ENCODE data around the gene NR2E1. TPM values are rescaled to one million over a fixed set of nuclear protein-coding genes. Genes with fewer than 3 reads are reported as not detected.

The NR2E1 gene
- total and polyA plus RNA-seq, 2 of the 4 experiments (the other 2 are of a cell fraction), result not detected

DNA sequence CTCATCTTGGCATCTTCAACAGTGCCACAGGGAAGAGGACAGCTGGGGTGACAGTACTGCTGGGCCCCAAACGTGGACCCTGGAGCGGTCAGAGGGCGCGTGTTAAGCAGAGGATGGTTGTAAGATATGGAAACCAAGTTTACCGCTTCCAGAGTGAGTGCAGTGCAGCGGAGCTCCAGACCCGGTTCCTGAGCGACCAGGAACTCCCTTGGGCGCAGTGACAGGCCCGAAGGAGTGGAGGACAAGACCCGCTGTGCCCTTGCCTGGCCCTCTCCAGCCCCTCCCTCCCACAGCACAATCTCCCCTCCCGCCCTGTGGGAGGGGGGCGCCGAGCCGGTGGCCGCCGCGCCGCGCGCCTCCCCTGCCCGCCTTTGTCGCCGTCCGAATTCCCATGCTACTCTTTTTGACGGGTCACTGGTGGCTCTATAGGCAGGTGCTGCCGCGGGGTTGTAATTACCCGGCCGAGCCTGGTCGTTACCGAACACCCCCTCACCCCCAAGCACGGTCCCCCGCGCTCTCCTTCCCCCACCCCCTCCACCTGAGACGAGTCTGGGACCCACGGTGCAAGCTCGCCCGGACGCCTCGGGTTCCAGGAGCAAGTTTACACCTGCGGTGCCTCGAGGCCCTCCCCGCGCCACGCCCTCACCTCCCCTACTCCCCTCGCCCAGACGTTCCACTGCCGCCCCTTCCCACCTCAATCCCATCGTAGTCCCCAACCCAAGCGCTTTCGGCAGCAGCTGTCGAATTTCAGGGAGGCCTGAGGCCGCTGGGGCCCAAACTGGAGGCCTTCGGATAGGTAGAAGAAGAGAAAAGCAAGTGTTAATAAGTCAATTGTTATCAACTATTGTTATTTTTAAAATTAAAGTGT lies 3.9 kb downstream of the NR2E1 start:
- H3K27ac ChIP-seq (ENCODE audit: insufficient read depth, low read length), result no peak overlapping the region
- no peaks in the 10 kb centered on the region for H3K79me1 ChIP-seq (ENCODE audit: low read depth in 1 of 2, low read length in 2 of 2)
- no peak overlapping the region for H3K56ac ChIP-seq (ENCODE audit: extremely low read depth, insufficient read depth, low read length)
- no peaks in the 10 kb centered on the region; the same call in 1 of the 2 replicates for H3K9me1 ChIP-seq (ENCODE audit: insufficient read depth, low read length)
- ChIA-PET POLR2A (ENCODE audit: unreplicated experiment) (no interaction called here), CTCF (no interaction called here)
- peaks cover 90% of the 10 kb centered on the region for H3K27me3 ChIP-seq (ENCODE audit: control insufficient read depth, insufficient read depth, low read length)
- H3K4me2 ChIP-seq (ENCODE audit: low read depth, low read length), result no peak overlapping the region
- no peak for DNase-seq
- no peak overlapping the region for H4K8ac ChIP-seq (ENCODE audit: low read depth in 2 of 2, low read length in 2 of 2)
- WGBS, 2 experiments (ENCODE audit: extremely low coverage in 2 of 2, insufficient read length in 1 of 2), result 7% methylated on average over 13 of the region's 55 CpGs; no CpG with 5 or more reads in 1 of the 2 experiments
- no peak overlapping the region for H2BK20ac ChIP-seq (ENCODE audit: low read depth, low read length)
- H3K23ac ChIP-seq (ENCODE audit: low read depth, low read length), result no peak overlapping the region
- intact Hi-C loops (cut with micrococcal nuclease) (no loop called here), dilution Hi-C loops (cut with HindIII; ENCODE audit: low sequenced_read_pairs, unreplicated experiment) (no loop called here), in situ Hi-C loops (cut with MboI; ENCODE audit: low sequenced_read_pairs) (no loop called here)
- ATAC-seq (ENCODE audit: low read depth), result no peak
- BruUV-seq (replicated peaks), result no TSS peak
- no peak overlapping the region for H2AK9ac ChIP-seq (replicated peaks; ENCODE audit: low read depth, low read length, poor library complexity)
- H2BK120ac ChIP-seq (ENCODE audit: low read depth, low read length), result no peak overlapping the region
- H4K5ac ChIP-seq (ENCODE audit: low read depth, low read length), result no peak overlapping the region
- no peak overlapping the region for H2AFZ ChIP-seq (replicated peaks; ENCODE audit: low read length, poor library complexity)
- H4K20me1 ChIP-seq (ENCODE audit: insufficient read depth, low read length), result no peaks in the 10 kb centered on the region; the same call in 1 of the 2 replicates
- no peak overlapping the region for H3K4ac ChIP-seq (ENCODE audit: low read depth, low read length)
- no peak overlapping the region for H3K18ac ChIP-seq (ENCODE audit: low read depth, low read length)
- peaks cover 10% of the 10 kb centered on the region for H3K9me3 ChIP-seq (ENCODE audit: control insufficient read depth, insufficient read depth, low read length)
- no peak overlapping the region for H3K14ac ChIP-seq (replicated peaks; ENCODE audit: low read depth, low read length)
- no peak overlapping the region for H3K4me3 ChIP-seq (ENCODE audit: insufficient read depth, low read depth, low read length)
- H3K36me3 ChIP-seq (ENCODE audit: control insufficient read depth, insufficient read depth, low read length), result no peaks in the 10 kb centered on the region
- no peak overlapping the region for H2BK5ac ChIP-seq (ENCODE audit: low read depth, low read length, poor library complexity, severe bottlenecking)
- H3K9ac ChIP-seq (ENCODE audit: low read depth, low read length), result no peak overlapping the region
- no peak overlapping the region for H2AK5ac ChIP-seq (ENCODE audit: low read depth, low read length)
- H2BK15ac ChIP-seq (ENCODE audit: low read depth, low read length), result no peak overlapping the region
- no peak overlapping the region for H4K91ac ChIP-seq (ENCODE audit: insufficient read depth, low read depth, low read length)
- no peaks in the 10 kb centered on the region; the same call in 1 of the 2 replicates for H3K4me1 ChIP-seq (ENCODE audit: control insufficient read depth, insufficient read depth, low read length)
- TF ChIP-seq, protein P1, sequence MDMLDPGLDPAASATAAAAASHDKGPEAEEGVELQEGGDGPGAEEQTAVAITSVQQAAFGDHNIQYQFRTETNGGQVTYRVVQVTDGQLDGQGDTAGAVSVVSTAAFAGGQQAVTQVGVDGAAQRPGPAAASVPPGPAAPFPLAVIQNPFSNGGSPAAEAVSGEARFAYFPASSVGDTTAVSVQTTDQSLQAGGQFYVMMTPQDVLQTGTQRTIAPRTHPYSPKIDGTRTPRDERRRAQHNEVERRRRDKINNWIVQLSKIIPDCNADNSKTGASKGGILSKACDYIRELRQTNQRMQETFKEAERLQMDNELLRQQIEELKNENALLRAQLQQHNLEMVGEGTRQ (IDR thresholded peaks at IDR 0.05; ENCODE audit: low read depth, low read length), result no peak
- TF ChIP-seq, protein P2, sequence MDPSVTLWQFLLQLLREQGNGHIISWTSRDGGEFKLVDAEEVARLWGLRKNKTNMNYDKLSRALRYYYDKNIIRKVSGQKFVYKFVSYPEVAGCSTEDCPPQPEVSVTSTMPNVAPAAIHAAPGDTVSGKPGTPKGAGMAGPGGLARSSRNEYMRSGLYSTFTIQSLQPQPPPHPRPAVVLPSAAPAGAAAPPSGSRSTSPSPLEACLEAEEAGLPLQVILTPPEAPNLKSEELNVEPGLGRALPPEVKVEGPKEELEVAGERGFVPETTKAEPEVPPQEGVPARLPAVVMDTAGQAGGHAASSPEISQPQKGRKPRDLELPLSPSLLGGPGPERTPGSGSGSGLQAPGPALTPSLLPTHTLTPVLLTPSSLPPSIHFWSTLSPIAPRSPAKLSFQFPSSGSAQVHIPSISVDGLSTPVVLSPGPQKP (IDR thresholded peaks at IDR 0.05; ENCODE audit: borderline replicate concordance, low read depth, low read length), result no peak
- TF ChIP-seq RFX5 (IDR thresholded peaks at IDR 0.05; ENCODE audit: low read depth, low read length) (no peak), FOS (IDR thresholded peaks at IDR 0.05; ENCODE audit: low read depth, low read length) (no peak), RCOR1 (IDR thresholded peaks at IDR 0.05; ENCODE audit: insufficient replicate concordance, low read length) (no peak), NFE2L2 (IDR thresholded peaks at IDR 0.05; ENCODE audit: low read depth, low read length) (no peak), SMC3 (IDR thresholded peaks at IDR 0.05; ENCODE audit: low read depth, low read length) (no peak), MAZ (IDR thresholded peaks at IDR 0.05; ENCODE audit: borderline replicate concordance, low read depth, low read length) (no peak), CEBPB (IDR thresholded peaks at IDR 0.05; ENCODE audit: low read depth, low read length) (no peak), RAD21 (IDR thresholded peaks at IDR 0.05; ENCODE audit: low read length) (no peak), MXI1 (IDR thresholded peaks at IDR 0.05; ENCODE audit: borderline replicate concordance, low read depth, low read length) (no peak), MAFK (IDR thresholded peaks at IDR 0.05; ENCODE audit: low read depth, low read length) (no peak), POLR2A (IDR thresholded peaks at IDR 0.05; ENCODE audit: low read depth, low read length) (no peak), BHLHE40 (IDR thresholded peaks at IDR 0.05; ENCODE audit: low read depth, low read length) (no peak)
- TF ChIP-seq, protein P3, sequence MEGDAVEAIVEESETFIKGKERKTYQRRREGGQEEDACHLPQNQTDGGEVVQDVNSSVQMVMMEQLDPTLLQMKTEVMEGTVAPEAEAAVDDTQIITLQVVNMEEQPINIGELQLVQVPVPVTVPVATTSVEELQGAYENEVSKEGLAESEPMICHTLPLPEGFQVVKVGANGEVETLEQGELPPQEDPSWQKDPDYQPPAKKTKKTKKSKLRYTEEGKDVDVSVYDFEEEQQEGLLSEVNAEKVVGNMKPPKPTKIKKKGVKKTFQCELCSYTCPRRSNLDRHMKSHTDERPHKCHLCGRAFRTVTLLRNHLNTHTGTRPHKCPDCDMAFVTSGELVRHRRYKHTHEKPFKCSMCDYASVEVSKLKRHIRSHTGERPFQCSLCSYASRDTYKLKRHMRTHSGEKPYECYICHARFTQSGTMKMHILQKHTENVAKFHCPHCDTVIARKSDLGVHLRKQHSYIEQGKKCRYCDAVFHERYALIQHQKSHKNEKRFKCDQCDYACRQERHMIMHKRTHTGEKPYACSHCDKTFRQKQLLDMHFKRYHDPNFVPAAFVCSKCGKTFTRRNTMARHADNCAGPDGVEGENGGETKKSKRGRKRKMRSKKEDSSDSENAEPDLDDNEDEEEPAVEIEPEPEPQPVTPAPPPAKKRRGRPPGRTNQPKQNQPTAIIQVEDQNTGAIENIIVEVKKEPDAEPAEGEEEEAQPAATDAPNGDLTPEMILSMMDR (conservative IDR thresholded peaks at IDR 0.05; ENCODE audit: low read depth, low read length), result no peak

Data from IMR-90 (cell line).